ENCODE measurements around the gene ST14.

The ST14 gene

DNA sequence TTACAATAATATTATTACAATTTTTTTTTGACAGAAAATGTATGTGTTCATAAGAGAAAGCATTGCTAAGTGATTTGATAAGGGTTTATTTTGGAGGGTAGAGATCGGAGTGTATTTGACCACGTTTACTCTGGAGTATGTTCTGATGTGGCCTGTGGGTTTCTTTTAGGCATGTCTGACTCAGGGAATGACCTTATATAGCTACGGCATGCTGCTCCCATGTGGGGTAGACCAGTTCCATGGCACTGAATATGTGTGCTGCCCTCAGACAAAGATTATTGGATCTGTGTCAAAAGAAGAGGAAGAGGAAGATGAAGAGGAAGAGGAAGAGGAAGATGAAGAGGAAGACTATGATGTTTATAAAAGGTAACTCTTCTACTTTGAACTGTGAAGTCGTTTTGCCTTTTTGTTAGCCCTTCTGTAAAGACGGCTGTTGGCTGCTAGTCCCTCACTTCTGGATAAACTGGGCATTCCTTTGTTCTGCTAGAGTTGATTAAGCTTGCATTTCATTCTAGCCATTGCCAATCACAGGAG, 38.1 kb upstream of the ST14 start:
- Histone ChIP-seq H3K27ac (ENCODE audit: low read depth, low read length) (peak overlapping the region; percentile 52), H3K9ac (ENCODE audit: low read length in 5 of 5) (no peak overlapping the region), H3K9me3 (ENCODE audit: control insufficient read depth in 5 of 5, low read length in 5 of 5) (no peaks in the 10 kb centered on the region), H3K27me3 (ENCODE audit: control insufficient read depth in 5 of 5, insufficient read depth in 4 of 5, low read length in 5 of 5) (no peaks in the 10 kb centered on the region), H3K36me3 (ENCODE audit: control insufficient read depth in 5 of 5, insufficient read depth in 5 of 5, low read length in 5 of 5) (peaks cover 3 to 26% (median 18%) of the 10 kb centered on the region in 5 donors), H3K4me3 (ENCODE audit: low read depth in 1 of 5, low read length in 5 of 5) (no peak overlapping the region), H3K4me1 (ENCODE audit: control insufficient read depth in 5 of 5, insufficient read depth in 5 of 5, low read length in 5 of 5) (peaks cover 9 to 57% (median 37%) of the 10 kb centered on the region in 5 donors)

DNA sequence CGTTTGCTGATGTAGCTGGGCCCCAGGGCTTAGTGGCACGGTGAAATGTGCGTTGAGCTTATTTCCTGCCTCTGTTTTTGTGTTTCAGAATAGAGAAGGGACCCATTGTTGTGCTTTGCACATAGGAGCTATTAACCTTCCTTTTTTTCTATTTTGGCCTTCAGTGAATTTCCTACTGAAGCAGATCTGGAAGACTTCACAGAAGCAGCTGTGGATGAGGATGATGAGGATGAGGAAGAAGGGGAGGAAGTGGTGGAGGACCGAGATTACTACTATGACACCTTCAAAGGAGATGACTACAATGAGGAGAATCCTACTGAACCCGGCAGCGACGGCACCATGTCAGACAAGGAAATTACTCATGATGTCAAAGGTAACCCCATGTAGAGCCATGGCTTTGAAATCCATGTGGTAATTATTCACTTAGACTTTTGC, 37.4 kb upstream of the ST14 start:
- Histone ChIP-seq H3K9ac (ENCODE audit: low read length in 5 of 5) (no peak overlapping the region), H3K4me3 (ENCODE audit: low read depth in 1 of 5, low read length in 5 of 5) (no peak overlapping the region), H3K9me3 (ENCODE audit: control insufficient read depth in 5 of 5, low read length in 5 of 5) (no peaks in the 10 kb centered on the region), H3K36me3 (ENCODE audit: control insufficient read depth in 5 of 5, insufficient read depth in 5 of 5, low read length in 5 of 5) (peaks cover 3 to 26% (median 22%) of the 10 kb centered on the region in 5 donors), H3K4me1 (ENCODE audit: control insufficient read depth in 5 of 5, insufficient read depth in 5 of 5, low read length in 5 of 5) (peaks cover 9 to 59% (median 37%) of the 10 kb centered on the region in 5 donors), H3K27me3 (ENCODE audit: control insufficient read depth in 5 of 5, insufficient read depth in 4 of 5, low read length in 5 of 5) (no peaks in the 10 kb centered on the region), H3K27ac (ENCODE audit: low read depth, low read length) (peak overlapping the region; percentile 52)

DNA sequence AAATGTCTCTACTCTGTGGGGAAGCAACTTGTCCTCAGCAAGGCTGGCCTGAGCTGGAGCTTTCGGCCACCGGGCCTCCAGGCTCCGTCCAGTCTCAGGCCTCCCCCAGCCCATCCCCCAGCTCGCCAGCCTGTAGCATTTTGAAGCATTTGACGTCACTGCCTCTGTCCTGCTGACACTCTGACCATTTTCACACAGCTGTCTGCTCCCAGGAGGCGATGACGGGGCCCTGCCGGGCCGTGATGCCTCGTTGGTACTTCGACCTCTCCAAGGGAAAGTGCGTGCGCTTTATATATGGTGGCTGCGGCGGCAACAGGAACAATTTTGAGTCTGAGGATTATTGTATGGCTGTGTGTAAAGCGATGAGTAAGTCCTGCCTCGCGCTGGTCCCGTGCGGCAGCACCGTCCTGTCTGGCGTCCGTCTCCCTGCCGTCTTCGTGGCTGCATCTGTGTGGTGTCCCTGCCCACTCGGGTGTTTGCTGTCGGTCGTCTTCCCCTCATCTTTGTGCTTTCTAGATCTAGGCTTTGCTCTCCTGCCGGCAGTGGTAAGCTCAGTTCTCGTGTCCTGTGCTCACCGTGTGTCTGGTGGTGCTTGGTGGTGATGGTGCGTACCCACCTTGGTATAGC, 36.1 kb upstream of the ST14 start:
- Histone ChIP-seq H3K36me3 (ENCODE audit: control insufficient read depth in 5 of 5, insufficient read depth in 5 of 5, low read length in 5 of 5) (peaks cover 15 to 37% (median 32%) of the 10 kb centered on the region in 5 donors), H3K9ac (ENCODE audit: low read length in 5 of 5) (peak overlapping the region in 1 of 5 donors; percentile 27), H3K4me3 (ENCODE audit: low read depth in 1 of 5, low read length in 5 of 5) (no peak overlapping the region), H3K27me3 (ENCODE audit: control insufficient read depth in 5 of 5, insufficient read depth in 4 of 5, low read length in 5 of 5) (no peaks in the 10 kb centered on the region), H3K27ac (ENCODE audit: low read depth, low read length) (peak overlapping the region; percentile 68), H3K9me3 (ENCODE audit: control insufficient read depth in 5 of 5, low read length in 5 of 5) (no peaks in the 10 kb centered on the region), H3K4me1 (ENCODE audit: control insufficient read depth in 5 of 5, insufficient read depth in 5 of 5, low read length in 5 of 5) (peaks cover 9 to 65% (median 39%) of the 10 kb centered on the region in 5 donors)

DNA sequence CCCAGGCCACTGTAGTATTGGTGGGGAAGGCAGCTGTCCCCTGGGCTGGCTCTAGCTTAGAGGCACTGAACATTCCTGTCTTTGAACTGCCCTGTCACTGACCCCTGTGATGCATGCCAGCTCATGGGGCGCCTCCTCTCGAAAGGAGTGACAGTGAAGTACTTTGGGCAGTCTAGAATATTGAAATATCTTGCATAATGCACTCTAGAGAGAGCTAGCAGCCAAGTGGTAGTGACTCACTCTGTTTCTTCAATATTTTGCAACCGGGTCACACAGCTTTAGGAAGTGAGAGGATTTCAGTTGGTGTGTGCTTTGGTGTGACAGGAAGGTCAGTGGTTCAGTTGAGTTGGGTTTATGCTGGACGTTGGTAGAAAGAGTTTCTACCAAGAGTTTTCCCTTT, 35.5 kb upstream of the ST14 start:
- Histone ChIP-seq H3K27me3 (ENCODE audit: control insufficient read depth in 5 of 5, insufficient read depth in 4 of 5, low read length in 5 of 5) (no peaks in the 10 kb centered on the region), H3K4me1 (ENCODE audit: control insufficient read depth in 5 of 5, insufficient read depth in 5 of 5, low read length in 5 of 5) (peaks cover 9 to 59% (median 33%) of the 10 kb centered on the region in 5 donors), H3K9me3 (ENCODE audit: control insufficient read depth in 5 of 5, low read length in 5 of 5) (no peaks in the 10 kb centered on the region), H3K36me3 (ENCODE audit: control insufficient read depth in 5 of 5, insufficient read depth in 5 of 5, low read length in 5 of 5) (peaks cover 16 to 43% (median 38%) of the 10 kb centered on the region in 5 donors), H3K27ac (ENCODE audit: low read depth, low read length) (peak overlapping the region; percentile 68), H3K9ac (ENCODE audit: low read length in 5 of 5) (peak overlapping the region in 1 of 5 donors; percentile 27), H3K4me3 (ENCODE audit: low read depth in 1 of 5, low read length in 5 of 5) (no peak overlapping the region)

DNA sequence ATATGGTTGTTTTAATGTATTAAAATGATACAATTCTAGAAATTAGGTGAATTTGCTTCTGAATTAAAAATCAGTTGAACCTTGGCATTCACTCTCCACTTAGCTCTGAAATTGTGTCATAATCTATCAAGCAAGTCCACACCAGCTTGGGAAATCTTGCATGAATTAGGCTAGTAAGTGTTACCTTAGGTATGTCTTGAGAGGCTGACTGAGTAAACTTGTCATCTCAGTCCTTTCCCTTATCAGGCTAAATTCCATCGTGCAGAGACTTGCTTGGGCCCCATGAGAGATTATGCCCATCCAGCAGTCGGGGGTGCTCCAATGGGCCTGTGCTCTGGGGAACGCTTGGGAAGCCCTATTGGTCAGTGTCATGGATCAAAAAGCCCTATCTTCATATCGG, 33.9 kb upstream of the ST14 start:
- Histone ChIP-seq H3K4me3 (ENCODE audit: low read depth in 1 of 5, low read length in 5 of 5) (no peak overlapping the region), H3K36me3 (ENCODE audit: control insufficient read depth in 5 of 5, insufficient read depth in 5 of 5, low read length in 5 of 5) (peaks cover 27 to 56% (median 52%) of the 10 kb centered on the region in 5 donors), H3K4me1 (ENCODE audit: control insufficient read depth in 5 of 5, insufficient read depth in 5 of 5, low read length in 5 of 5) (peaks cover 9 to 55% (median 32%) of the 10 kb centered on the region in 5 donors), H3K9ac (ENCODE audit: low read length in 5 of 5) (no peak overlapping the region), H3K27ac (ENCODE audit: low read depth, low read length) (no peak overlapping the region), H3K27me3 (ENCODE audit: control insufficient read depth in 5 of 5, insufficient read depth in 4 of 5, low read length in 5 of 5) (no peaks in the 10 kb centered on the region), H3K9me3 (ENCODE audit: control insufficient read depth in 5 of 5, low read length in 5 of 5) (no peaks in the 10 kb centered on the region)

DNA sequence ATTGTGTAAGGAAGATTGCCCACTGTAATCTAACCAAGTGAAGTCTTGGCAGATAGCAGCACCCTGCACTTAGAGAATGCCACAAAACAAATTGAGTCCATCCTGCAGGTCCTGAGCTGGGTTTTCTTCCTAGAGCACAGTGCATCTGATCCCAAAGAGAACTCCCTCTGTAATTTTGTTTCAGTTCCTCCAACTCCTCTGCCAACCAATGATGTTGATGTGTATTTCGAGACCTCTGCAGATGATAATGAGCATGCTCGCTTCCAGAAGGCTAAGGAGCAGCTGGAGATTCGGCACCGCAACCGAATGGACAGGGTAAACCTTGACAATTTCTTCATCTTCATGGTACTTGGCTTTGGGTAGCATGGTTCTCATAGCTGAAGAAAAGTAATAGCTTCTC, 33.1 kb upstream of the ST14 start:
- Histone ChIP-seq H3K27ac (ENCODE audit: low read depth, low read length) (no peak overlapping the region), H3K27me3 (ENCODE audit: control insufficient read depth in 5 of 5, insufficient read depth in 4 of 5, low read length in 5 of 5) (no peaks in the 10 kb centered on the region), H3K36me3 (ENCODE audit: control insufficient read depth in 5 of 5, insufficient read depth in 5 of 5, low read length in 5 of 5) (peaks cover 27 to 65% (median 60%) of the 10 kb centered on the region in 5 donors), H3K9ac (ENCODE audit: low read length in 5 of 5) (no peak overlapping the region), H3K4me1 (ENCODE audit: control insufficient read depth in 5 of 5, insufficient read depth in 5 of 5, low read length in 5 of 5) (peaks cover 9 to 47% (median 32%) of the 10 kb centered on the region in 5 donors), H3K4me3 (ENCODE audit: low read depth in 1 of 5, low read length in 5 of 5) (no peak overlapping the region), H3K9me3 (ENCODE audit: control insufficient read depth in 5 of 5, low read length in 5 of 5) (no peaks in the 10 kb centered on the region)

DNA sequence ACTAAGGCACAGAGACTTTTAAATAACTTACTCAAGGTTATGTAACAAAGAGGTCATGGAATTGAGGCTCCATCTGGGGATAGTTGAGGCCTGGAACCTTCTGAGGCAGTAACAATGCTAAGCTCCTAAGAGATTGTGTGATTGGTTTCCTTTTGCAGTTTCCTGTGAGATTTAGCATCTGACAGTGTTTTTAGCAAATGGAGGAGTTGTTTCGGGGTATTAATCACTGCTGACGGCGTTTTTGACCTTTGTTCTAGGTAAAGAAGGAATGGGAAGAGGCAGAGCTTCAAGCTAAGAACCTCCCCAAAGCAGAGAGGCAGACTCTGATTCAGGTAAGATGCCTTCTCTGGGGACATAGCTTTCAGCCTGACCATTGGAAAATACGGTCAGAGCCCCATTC, 32.1 kb upstream of the ST14 start:
- Histone ChIP-seq H3K9me3 (ENCODE audit: control insufficient read depth in 5 of 5, low read length in 5 of 5) (no peaks in the 10 kb centered on the region), H3K4me1 (ENCODE audit: control insufficient read depth in 5 of 5, insufficient read depth in 5 of 5, low read length in 5 of 5) (peaks cover 9 to 37% (median 27%) of the 10 kb centered on the region in 5 donors), H3K4me3 (ENCODE audit: low read depth in 1 of 5, low read length in 5 of 5) (no peak overlapping the region), H3K9ac (ENCODE audit: low read length in 5 of 5) (peak overlapping the region in 1 of 5 donors; percentile 2), H3K36me3 (ENCODE audit: control insufficient read depth in 5 of 5, insufficient read depth in 5 of 5, low read length in 5 of 5) (peaks cover 27 to 62% (median 53%) of the 10 kb centered on the region in 5 donors), H3K27me3 (ENCODE audit: control insufficient read depth in 5 of 5, insufficient read depth in 4 of 5, low read length in 5 of 5) (no peaks in the 10 kb centered on the region), H3K27ac (ENCODE audit: low read depth, low read length) (no peak overlapping the region)

DNA sequence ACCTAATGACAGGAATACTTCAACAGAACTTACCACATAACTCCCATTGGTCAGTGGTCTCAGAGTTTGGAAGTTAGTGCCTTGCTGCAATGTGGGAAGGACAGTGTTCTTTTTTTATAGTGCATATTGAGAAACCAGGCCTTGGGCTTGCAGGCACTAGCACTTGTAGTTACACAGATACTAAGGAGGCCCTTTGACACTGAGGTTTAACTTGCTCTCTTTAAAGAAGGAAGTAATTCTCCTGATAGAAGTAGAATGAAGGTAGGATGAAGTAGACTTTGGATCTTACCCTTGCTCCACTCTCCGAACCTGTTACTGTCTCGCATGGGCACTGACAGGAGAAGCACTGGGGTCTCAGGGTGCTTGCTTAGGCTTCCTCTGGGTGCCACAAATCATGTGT, 31.0 kb upstream of the ST14 start:
- H3K9me3 ChIP-seq (ENCODE audit: control insufficient read depth in 5 of 5, low read length in 5 of 5) = no peaks in the 10 kb centered on the region
- H3K27ac ChIP-seq (ENCODE audit: low read depth, low read length) = no peak overlapping the region
- no peaks in the 10 kb centered on the region for H3K27me3 ChIP-seq (ENCODE audit: control insufficient read depth in 5 of 5, insufficient read depth in 4 of 5, low read length in 5 of 5)
- H3K4me1 ChIP-seq (ENCODE audit: control insufficient read depth in 5 of 5, insufficient read depth in 5 of 5, low read length in 5 of 5) = peaks cover 7 to 31% (median 22%) of the 10 kb centered on the region in 5 donors
- H3K4me3 ChIP-seq (ENCODE audit: low read depth in 1 of 5, low read length in 5 of 5) = no peak overlapping the region
- H3K36me3 ChIP-seq (ENCODE audit: control insufficient read depth in 5 of 5, insufficient read depth in 5 of 5, low read length in 5 of 5) = peaks cover 24 to 58% (median 48%) of the 10 kb centered on the region in 5 donors
- no peak overlapping the region for H3K9ac ChIP-seq (ENCODE audit: low read length in 5 of 5)

DNA sequence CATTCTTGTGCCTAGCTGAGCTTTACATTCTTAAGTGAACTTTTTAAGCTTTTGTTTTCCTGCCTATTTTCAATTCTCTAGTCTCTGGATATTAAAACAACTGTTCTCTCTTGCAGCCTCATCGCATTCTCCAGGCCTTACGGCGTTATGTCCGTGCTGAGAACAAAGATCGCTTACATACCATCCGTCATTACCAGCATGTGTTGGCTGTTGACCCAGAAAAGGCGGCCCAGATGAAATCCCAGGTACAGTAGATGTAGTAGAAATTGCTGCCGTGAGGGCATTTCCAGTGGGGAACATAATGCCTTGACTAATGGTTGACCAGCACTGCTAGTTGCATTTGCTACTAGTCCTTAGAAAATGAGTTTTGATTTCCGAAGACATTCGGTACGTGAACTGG, 29.7 kb upstream of the ST14 start:
- Histone ChIP-seq H3K27me3 (ENCODE audit: control insufficient read depth in 5 of 5, insufficient read depth in 4 of 5, low read length in 5 of 5) (no peaks in the 10 kb centered on the region), H3K4me3 (ENCODE audit: low read depth in 1 of 5, low read length in 5 of 5) (no peak overlapping the region), H3K4me1 (ENCODE audit: control insufficient read depth in 5 of 5, insufficient read depth in 5 of 5, low read length in 5 of 5) (peaks cover 0 to 18% (median 9%) of the 10 kb centered on the region in 5 donors), H3K36me3 (ENCODE audit: control insufficient read depth in 5 of 5, insufficient read depth in 5 of 5, low read length in 5 of 5) (peaks cover 24 to 67% (median 55%) of the 10 kb centered on the region in 5 donors), H3K27ac (ENCODE audit: low read depth, low read length) (no peak overlapping the region), H3K9ac (ENCODE audit: low read length in 5 of 5) (no peak overlapping the region), H3K9me3 (ENCODE audit: control insufficient read depth in 5 of 5, low read length in 5 of 5) (no peaks in the 10 kb centered on the region)

All from subcutaneous abdominal adipose tissue (tissue), 5 donors.